ENCODE data around the gene PRKCB.

The PRKCB gene

DNA sequence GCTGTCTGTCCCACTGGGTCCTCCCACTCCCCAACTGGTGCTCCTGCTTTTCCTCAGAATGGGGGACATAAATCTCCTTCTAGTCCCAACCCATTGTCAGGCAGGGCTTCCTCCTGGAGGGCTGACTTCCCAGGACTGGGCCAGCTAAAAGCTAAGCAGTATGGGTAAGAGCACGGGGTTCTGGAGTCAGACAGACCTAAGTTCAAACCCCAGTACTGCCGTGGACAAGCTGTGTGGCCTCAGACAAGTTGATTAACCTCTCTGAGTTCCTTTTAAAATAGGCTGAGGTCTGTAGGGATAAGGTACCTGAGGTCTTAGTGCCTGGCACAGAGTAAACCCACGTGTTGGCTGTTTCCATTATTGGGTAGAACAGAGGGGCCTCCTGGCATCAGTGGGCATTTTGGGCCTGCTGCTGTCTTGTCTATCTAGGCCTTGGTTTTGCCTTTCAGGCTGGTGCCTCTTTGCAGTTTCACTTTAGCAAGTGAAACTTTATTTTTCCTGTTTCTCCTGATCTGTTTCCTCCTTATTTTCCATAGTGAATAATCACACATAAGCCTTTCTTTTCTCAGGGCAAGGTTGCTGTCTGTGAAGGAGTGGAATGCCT lies 114.6 kb downstream of the PRKCB start:
- DNase-seq (ENCODE audit: low read depth, low spot score), result no peak
- no peak overlapping the region for H3K4me3 ChIP-seq (ENCODE audit: low read depth, low read length)
- TF ChIP-seq, protein P1, sequence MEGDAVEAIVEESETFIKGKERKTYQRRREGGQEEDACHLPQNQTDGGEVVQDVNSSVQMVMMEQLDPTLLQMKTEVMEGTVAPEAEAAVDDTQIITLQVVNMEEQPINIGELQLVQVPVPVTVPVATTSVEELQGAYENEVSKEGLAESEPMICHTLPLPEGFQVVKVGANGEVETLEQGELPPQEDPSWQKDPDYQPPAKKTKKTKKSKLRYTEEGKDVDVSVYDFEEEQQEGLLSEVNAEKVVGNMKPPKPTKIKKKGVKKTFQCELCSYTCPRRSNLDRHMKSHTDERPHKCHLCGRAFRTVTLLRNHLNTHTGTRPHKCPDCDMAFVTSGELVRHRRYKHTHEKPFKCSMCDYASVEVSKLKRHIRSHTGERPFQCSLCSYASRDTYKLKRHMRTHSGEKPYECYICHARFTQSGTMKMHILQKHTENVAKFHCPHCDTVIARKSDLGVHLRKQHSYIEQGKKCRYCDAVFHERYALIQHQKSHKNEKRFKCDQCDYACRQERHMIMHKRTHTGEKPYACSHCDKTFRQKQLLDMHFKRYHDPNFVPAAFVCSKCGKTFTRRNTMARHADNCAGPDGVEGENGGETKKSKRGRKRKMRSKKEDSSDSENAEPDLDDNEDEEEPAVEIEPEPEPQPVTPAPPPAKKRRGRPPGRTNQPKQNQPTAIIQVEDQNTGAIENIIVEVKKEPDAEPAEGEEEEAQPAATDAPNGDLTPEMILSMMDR (IDR thresholded peaks at IDR 0.05; ENCODE audit: low read depth, low read length), result no peak
- in situ Hi-C loops (cut with HindIII; ENCODE audit: low sequenced_read_pairs), result no loop called here

DNA sequence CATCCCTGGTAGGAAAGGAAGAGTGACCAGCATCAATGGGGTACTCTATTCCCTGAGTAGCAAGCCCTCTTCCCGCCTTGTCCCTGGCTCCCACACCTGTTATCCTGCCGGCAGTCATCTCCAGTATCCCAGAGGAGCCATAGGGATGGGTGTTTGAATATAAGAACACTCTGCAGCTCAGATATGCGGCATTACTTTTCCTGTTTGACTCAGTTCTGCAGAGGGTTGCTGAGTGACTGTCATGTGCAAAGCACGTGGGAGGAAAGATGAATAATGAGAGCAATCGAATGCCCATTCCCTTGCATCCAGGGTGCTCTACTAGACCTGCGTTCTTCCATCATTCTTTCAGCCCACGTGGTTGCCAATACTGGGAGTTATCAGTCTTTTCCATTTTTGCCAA lies 115.1 kb downstream of the PRKCB start:
- no peak for DNase-seq (ENCODE audit: low read depth, low spot score)
- H3K4me3 ChIP-seq (ENCODE audit: low read depth, low read length), result no peak overlapping the region
- in situ Hi-C loops (cut with HindIII; ENCODE audit: low sequenced_read_pairs), result no loop called here
- TF ChIP-seq, protein P1 (IDR thresholded peaks at IDR 0.05; ENCODE audit: low read depth, low read length), result no peak

DNA sequence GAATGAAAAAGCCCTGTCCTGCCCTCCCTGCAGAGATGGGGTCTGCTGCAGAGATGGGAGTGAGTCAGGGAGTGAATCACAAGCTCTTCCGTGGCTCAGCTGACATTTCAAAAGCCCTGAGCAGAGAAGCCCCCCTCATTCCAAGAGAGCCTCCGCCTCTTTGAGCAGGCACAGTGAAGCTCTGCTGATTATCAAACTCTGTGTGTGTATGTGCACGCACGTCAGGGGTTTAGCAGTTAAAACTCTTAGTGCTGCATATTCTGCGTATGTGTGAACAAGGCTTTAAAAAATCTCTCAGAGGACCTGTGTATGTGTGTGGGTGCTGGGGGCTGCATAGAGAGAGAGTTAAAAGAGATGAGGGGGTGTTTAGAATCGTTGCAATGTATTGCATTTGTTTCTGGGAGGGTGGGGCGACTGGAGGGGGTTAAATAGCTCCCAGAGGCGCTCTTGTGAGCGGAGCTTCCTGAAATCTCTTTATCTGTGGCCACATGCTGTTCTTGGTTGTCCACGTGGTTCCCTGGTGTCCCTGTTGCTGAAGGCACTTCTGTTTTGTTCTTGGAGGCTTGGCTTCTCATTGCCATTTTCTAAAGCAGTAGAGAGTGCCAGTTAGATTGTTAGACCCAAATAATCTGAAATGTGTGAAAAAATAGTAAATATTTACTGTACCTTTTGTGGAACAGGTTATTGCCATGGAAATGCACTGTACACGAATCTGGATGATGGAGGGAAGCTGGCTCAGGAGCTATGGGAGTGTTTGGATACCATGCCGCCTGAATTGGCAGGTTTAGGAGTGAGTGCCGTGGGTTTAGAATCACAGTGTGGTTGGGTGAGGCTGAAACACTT lies 116.6 kb downstream of the PRKCB start:
- no peak overlapping the region for H3K4me3 ChIP-seq (ENCODE audit: low read depth, low read length)
- TF ChIP-seq, protein P1 (IDR thresholded peaks at IDR 0.05; ENCODE audit: low read depth, low read length), result no peak
- peak; percentile 0 for DNase-seq (ENCODE audit: low read depth, low spot score)
- in situ Hi-C loops (cut with HindIII; ENCODE audit: low sequenced_read_pairs), result no loop called here

DNA sequence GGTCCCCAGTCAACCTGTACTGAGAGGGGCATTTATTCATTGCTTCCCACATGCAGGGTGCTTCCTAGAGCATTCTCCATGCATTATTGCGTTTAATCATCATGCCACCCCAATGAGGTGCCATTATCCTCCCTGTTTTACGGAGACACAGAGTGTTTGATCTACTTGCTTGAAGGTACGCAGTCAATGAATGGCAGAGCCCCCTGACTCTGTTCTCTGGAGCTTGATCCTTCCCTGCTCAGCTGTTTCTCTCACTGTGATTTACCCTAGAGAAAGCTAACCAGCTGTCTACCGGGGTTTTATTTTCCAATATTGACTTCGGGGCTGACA lies 117.2 kb downstream of the PRKCB start:
- in situ Hi-C loops (cut with HindIII; ENCODE audit: low sequenced_read_pairs), result no loop called here
- no peak overlapping the region for H3K4me3 ChIP-seq (ENCODE audit: low read depth, low read length)
- TF ChIP-seq, protein P1 (IDR thresholded peaks at IDR 0.05; ENCODE audit: low read depth, low read length), result no peak
- DNase-seq (ENCODE audit: low read depth, low spot score), result no peak

DNA sequence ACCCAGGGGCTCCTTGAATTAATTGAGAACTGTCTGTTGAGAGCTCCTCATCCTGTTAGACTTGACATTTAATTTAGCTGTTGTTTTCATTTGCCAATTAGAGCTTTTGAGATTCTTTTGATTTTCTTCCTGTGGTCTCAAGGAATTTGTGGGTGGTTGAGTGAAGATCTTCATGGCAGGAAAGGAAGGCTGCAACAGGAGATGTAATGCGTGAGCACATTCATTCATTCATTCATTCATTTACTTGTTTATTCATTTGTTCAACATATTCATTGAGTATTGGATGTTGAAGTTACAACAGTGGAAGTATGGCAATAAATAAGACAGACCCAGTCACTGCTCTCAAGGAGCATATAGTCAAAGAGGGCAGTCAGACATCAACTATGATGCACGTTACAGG lies 117.7 kb downstream of the PRKCB start:
- TF ChIP-seq, protein P1 (IDR thresholded peaks at IDR 0.05; ENCODE audit: low read depth, low read length), result no peak
- in situ Hi-C loops (cut with HindIII; ENCODE audit: low sequenced_read_pairs), result no loop called here
- DNase-seq (ENCODE audit: low read depth, low spot score), result no peak
- H3K4me3 ChIP-seq (ENCODE audit: low read depth, low read length), result no peak overlapping the region

DNA sequence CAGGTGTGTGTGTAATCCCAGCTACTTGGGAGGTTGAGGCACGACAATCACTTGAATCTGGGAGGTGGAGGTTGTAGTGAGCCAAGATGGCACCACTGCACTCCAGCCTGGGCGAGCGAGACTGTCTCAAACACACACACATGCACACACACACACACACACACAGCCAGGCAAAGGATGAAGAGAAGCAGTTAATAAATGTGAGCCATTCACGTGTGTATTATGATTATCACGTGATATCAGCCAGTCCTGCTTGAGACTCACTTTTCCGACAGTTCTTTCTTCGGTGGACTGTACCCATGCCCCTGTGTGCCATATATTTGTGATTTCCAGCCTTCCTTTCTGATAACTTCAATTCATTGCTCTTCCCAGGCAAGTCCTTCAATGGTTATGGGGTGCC lies 119.3 kb downstream of the PRKCB start:
- in situ Hi-C loops (cut with HindIII; ENCODE audit: low sequenced_read_pairs), result no loop called here
- TF ChIP-seq, protein P1 (IDR thresholded peaks at IDR 0.05; ENCODE audit: low read depth, low read length), result no peak
- no peak for DNase-seq (ENCODE audit: low read depth, low spot score)
- no peak overlapping the region for H3K4me3 ChIP-seq (ENCODE audit: low read depth, low read length)

Data from astrocyte of the spinal cord (primary cell).